IPS DF 6.9 (cell line): ENCODE data around the gene BAIAP3.

Experiments used
- DNase-seq: peaks from one replicate; pipeline ENCODE4 v3.0.0-alpha.2; 2013; ENCODE audit warnings: low read depth, low spot score
- H3K27ac ChIP-seq: one replicate; pipeline ENCODE4 v1.5.1; 2013; ENCODE audit warnings: low read length, control low read depth
- H3K27me3 ChIP-seq: 2 replicates; pipeline ENCODE4 v1.6.1; 2013; ENCODE audit warnings: mild to moderate bottlenecking, low read length; ENCODE audit not compliant: control insufficient read depth, insufficient read depth
- H3K36me3 ChIP-seq: 2 replicates; pipeline ENCODE4 v1.6.1; 2013; ENCODE audit warnings: low read length; ENCODE audit not compliant: control insufficient read depth, insufficient read depth
- H3K4me1 ChIP-seq: 2 replicates; pipeline ENCODE4 v1.6.1; 2013; ENCODE audit warnings: low read length; ENCODE audit not compliant: control insufficient read depth, insufficient read depth
- H3K4me3 ChIP-seq: 2 replicates; pipeline ENCODE4 v1.5.1; 2013; ENCODE audit warnings: mild to moderate bottlenecking, low read length
- H3K9me3 ChIP-seq: 2 replicates; pipeline ENCODE4 v1.6.1; 2013; ENCODE audit warnings: low read length, inconsistent platforms; ENCODE audit not compliant: control insufficient read depth, insufficient read depth
- WGBS: extraction: QIAGEN DNeasy Blood & Tissue Kit; methylation state at CpG from one replicate; pipeline ENCODE4 v1.1.7; 2013; ENCODE audit warnings: mixed read lengths, missing lambda C conversion rate; ENCODE audit not compliant: insufficient read length, insufficient coverage; 5-methylcytosine and 5-hydroxymethylcytosine counted together

BAIAP3 gene

GRCh38 chr16:1397779-1398178 is 64.3 kb downstream of the BAIAP3 start:
- no peak for DNase-seq
- Histone ChIP-seq H3K27ac (no peak overlapping the region), H3K9me3 (no peaks in the 10 kb centered on the region), H3K36me3 (peaks cover 13% of the 10 kb centered on the region), H3K4me1 (no peaks in the 10 kb centered on the region), H3K27me3 (no peaks in the 10 kb centered on the region), H3K4me3 (no peak overlapping the region)
- no CpG with 5 or more reads among the region's 21 CpGs for WGBS

- H3K36me3 ChIP-seq = peaks cover 14% of the 10 kb centered on the region
- H3K27ac ChIP-seq = no peak overlapping the region
- WGBS = no CpG with 5 or more reads among the region's 9 CpGs
- DNase-seq = no peak
- H3K4me1 ChIP-seq = no peaks in the 10 kb centered on the region
- H3K27me3 ChIP-seq = no peaks in the 10 kb centered on the region
- H3K9me3 ChIP-seq = no peaks in the 10 kb centered on the region
- H3K4me3 ChIP-seq = no peak overlapping the region
Observed at GRCh38 chr16:1398351-1398750, 64.9 kb downstream of the BAIAP3 start.
